KMS-11 (cell line): ENCODE measurements around the gene ZC3H15.

Experiments used
- H2AFZ ChIP-seq: fragments of 200-600 bp; sonication (generic); 2 replicates; pipeline ENCODE4 v1.6.1; 2016; ENCODE audit warnings: antibody characterized with exemption, mixed run types, low read depth
- H3K27ac ChIP-seq: fragments of 200-600 bp; sonication (generic); 2 replicates; pipeline ENCODE4 v1.6.1; 2016; ENCODE audit warnings: mild to moderate bottlenecking, mixed run types
- H3K27me3 ChIP-seq: fragments of 200-600 bp; sonication (generic); 2 replicates; pipeline ENCODE4 v1.6.1; 2017; ENCODE audit warnings: mild to moderate bottlenecking, low read depth, mixed run types, moderate library complexity; ENCODE audit not compliant: insufficient read depth
- H3K36me3 ChIP-seq: fragments of 200-600 bp; sonication (generic); 2 replicates; pipeline ENCODE4 v1.6.1; 2017; ENCODE audit warnings: mild to moderate bottlenecking, mixed run types; ENCODE audit not compliant: insufficient read depth
- H3K4me1 ChIP-seq: fragments of 200-600 bp; sonication (generic); 2 replicates; pipeline ENCODE4 v1.6.1; 2016; ENCODE audit warnings: mild to moderate bottlenecking, low read depth, mixed run types; ENCODE audit not compliant: poor library complexity, severe bottlenecking
- H3K4me2 ChIP-seq: fragments of 200-600 bp; sonication (generic); 2 replicates; pipeline ENCODE4 v1.7.0; 2016; ENCODE audit warnings: mild to moderate bottlenecking, mixed run types
- H3K4me3 ChIP-seq: fragments of 200-600 bp; sonication (generic); IDR thresholded peaks from 2 replicates; pipeline ENCODE4 v1.6.1; 2017; ENCODE audit warnings: low read depth, low read length, mixed read lengths; ENCODE audit not compliant: insufficient read depth
- H3K79me2 ChIP-seq: fragments of 200-600 bp; sonication (generic); 2 replicates; pipeline ENCODE4 v1.6.1; 2016; ENCODE audit warnings: low read depth, mixed run types; ENCODE audit not compliant: insufficient read depth
- H3K9ac ChIP-seq: fragments of 200-600 bp; sonication (generic); 2 replicates; pipeline ENCODE4 v1.6.1; 2016; ENCODE audit warnings: mild to moderate bottlenecking, mixed run types
- H4K20me1 ChIP-seq: fragments of 200-600 bp; sonication (generic); 2 replicates; pipeline ENCODE4 v1.6.1; 2016; ENCODE audit warnings: mild to moderate bottlenecking, mixed run types; ENCODE audit not compliant: insufficient read depth
- CTCF ChIP-seq: fragments of 200-600 bp; sonication (generic); conservative IDR thresholded peaks from 2 replicates; pipeline ENCODE4 v1.6.1; 2017; ENCODE audit warnings: low read depth, mild to moderate bottlenecking, antibody characterized with exemption, low read length, moderate library complexity, mixed read lengths

Gene ZC3H15

GRCh38 chr2:186533717-186534116 lies 47.7 kb downstream of the ZC3H15 start:
- no peaks in the 10 kb centered on the region for H3K79me2 ChIP-seq
- H3K4me3 ChIP-seq: no peak overlapping the region
- no peak overlapping the region for H2AFZ ChIP-seq
- no peaks in the 10 kb centered on the region for H3K27me3 ChIP-seq
- H4K20me1 ChIP-seq: no peaks in the 10 kb centered on the region
- no peaks in the 10 kb centered on the region for H3K36me3 ChIP-seq
- no peak overlapping the region for H3K4me2 ChIP-seq
- no peaks in the 10 kb centered on the region for H3K4me1 ChIP-seq
- TF ChIP-seq CTCF: no peak
- H3K9ac ChIP-seq: no peak overlapping the region
- no peak overlapping the region for H3K27ac ChIP-seq

GRCh38 chr2:186534406-186534805 lies 48.3 kb downstream of the ZC3H15 start:
- H4K20me1 ChIP-seq: no peaks in the 10 kb centered on the region
- TF ChIP-seq CTCF: no peak
- no peak overlapping the region for H3K27ac ChIP-seq
- no peak overlapping the region for H2AFZ ChIP-seq
- H3K4me3 ChIP-seq: no peak overlapping the region
- no peaks in the 10 kb centered on the region for H3K36me3 ChIP-seq
- no peaks in the 10 kb centered on the region for H3K79me2 ChIP-seq
- H3K27me3 ChIP-seq: no peaks in the 10 kb centered on the region
- no peak overlapping the region for H3K4me2 ChIP-seq
- no peak overlapping the region for H3K9ac ChIP-seq
- no peaks in the 10 kb centered on the region for H3K4me1 ChIP-seq

- Histone ChIP-seq H2AFZ (no peak overlapping the region), H3K36me3 (no peaks in the 10 kb centered on the region), H3K4me2 (no peak overlapping the region), H3K9ac (no peak overlapping the region), H3K27me3 (no peaks in the 10 kb centered on the region), H4K20me1 (no peaks in the 10 kb centered on the region), H3K4me3 (no peak overlapping the region), H3K4me1 (peaks cover 9% of the 10 kb centered on the region), H3K79me2 (no peaks in the 10 kb centered on the region), H3K27ac (no peak overlapping the region)
- TF ChIP-seq CTCF: no peak
Measured at GRCh38 chr2:186535861-186536260, 49.8 kb downstream of the ZC3H15 start.

- Histone ChIP-seq H3K4me2 (no peak overlapping the region), H3K36me3 (no peaks in the 10 kb centered on the region)
- no peak for TF ChIP-seq CTCF
Measured at GRCh38 chr2:186537019-186537418, 51.0 kb downstream of the ZC3H15 start.

More at GRCh38 chr2:186537019-186537418, 51.0 kb downstream of the ZC3H15 start:
- Histone ChIP-seq H3K79me2 (no peaks in the 10 kb centered on the region), H3K9ac (no peak overlapping the region), H3K4me1 (peaks cover 20% of the 10 kb centered on the region), H3K4me3 (no peak overlapping the region), H4K20me1 (no peaks in the 10 kb centered on the region), H2AFZ (no peak overlapping the region), H3K27ac (no peak overlapping the region), H3K27me3 (no peaks in the 10 kb centered on the region)
